Activated CD4-positive, alpha-beta T cell treated with anti-CD3 and anti-CD28 coated beads for 48 hours (primary cell): ENCODE measurements around the gene FH.

ENCODE experiments used
- DNase-seq: peaks from one replicate; pipeline ENCODE4 v3.0.0-alpha.2; 2020

Gene FH

GRCh38 chr1:241519308-241520079, at the start of gene FH:
Gene FH, minus strand, starts transcription at chr1:241519755. Its CDS starts 33 bp downstream, at chr1:241519722.
- peak; percentile 95 for DNase-seq

- DNase-seq: no peak
These were observed 41.3 kb upstream of the FH start for GRCh38 chr1:241560849-241561187.

- no peak for DNase-seq
These were observed 40.7 kb upstream of the FH start for GRCh38 chr1:241560146-241560848.

GRCh38 chr1:241557551-241558193, 38.1 kb upstream of the FH start:
- no peak for DNase-seq

GRCh38 chr1:241557031-241557430, 37.5 kb upstream of the FH start:
- DNase-seq: no peak

- no peak for DNase-seq
These were observed 36.0 kb upstream of the FH start for GRCh38 chr1:241555526-241555925.

DNA sequence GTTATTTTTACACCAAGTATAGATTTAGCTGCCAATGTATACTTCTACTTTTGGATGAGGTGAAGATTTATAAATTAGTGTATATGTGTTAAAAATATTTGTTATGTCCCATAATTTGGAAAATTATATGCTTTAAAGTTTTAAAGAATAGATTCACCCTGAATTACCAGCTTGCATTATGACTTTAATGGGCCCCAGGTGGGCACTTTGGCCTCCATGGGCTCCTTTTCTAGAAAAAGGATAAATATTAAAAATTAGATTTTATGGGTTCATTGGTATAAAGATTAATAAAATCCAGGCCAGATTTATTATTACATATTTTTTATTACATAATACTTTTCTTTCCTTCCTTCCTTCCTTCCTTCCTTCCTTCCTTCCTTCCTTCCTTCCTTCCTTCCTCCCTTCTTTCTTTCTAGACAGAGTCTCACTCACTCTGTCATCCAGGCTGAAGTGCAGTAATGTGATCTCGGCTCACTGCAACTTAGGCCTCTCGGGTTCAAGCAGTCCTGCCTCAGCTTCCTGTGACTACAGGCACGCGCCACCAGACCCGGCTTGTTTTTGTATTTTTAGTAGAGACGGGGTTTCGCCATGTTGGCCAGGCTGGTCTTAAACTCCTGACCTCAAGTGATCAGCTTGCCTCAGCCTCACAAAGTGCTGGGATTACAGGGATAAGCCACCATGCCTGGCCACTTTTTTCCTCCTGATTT, 34.5 kb upstream of the FH start:
- DNase-seq: no peak

DNA sequence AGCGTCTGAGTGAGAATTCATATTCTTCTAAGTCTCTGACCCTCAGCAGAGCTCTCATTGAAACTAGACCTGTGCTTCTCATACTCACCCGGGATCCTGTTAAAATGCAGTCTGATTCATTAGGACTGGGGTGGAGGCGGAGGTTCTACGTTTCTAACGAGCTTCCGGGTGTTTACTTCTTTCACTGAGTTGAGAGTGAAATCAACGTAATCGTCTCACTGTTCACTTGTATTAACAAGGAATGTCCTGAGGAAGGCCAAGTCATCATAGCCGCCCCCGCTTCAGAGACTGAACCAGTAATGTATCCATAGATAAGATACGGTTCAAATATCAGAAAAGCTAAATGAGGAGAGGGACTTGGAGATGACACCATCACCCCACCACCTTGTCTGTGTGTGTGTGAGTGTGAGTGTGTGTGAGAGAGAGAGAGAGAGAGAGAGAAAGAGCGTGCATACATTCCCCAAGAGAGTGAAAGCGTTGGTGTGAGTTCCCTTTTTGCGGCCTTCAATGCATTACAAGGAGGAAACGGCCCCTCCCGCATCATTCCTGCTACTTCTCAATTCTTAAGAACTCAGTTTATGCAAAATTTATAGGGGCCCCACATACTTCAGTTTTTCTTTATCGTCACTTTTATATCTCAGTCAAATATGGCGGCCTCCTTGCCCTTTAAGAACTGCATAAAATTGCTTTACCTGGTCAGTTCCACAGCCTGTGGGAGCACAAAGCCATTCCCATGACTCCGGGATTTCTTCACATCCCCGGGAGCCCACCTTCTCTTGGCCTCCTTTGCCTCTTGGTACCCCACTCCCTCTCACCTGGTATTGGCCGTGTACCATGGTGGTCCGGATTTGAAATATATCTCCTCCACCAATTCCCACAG, 32.4 kb upstream of the FH start:
- peak; percentile 75 for DNase-seq

- no peak for DNase-seq
These were observed 30.8 kb upstream of the FH start for GRCh38 chr1:241550318-241550717.

GRCh38 chr1:241548008-241548407, 28.5 kb upstream of the FH start:
- DNase-seq: no peak

DNA sequence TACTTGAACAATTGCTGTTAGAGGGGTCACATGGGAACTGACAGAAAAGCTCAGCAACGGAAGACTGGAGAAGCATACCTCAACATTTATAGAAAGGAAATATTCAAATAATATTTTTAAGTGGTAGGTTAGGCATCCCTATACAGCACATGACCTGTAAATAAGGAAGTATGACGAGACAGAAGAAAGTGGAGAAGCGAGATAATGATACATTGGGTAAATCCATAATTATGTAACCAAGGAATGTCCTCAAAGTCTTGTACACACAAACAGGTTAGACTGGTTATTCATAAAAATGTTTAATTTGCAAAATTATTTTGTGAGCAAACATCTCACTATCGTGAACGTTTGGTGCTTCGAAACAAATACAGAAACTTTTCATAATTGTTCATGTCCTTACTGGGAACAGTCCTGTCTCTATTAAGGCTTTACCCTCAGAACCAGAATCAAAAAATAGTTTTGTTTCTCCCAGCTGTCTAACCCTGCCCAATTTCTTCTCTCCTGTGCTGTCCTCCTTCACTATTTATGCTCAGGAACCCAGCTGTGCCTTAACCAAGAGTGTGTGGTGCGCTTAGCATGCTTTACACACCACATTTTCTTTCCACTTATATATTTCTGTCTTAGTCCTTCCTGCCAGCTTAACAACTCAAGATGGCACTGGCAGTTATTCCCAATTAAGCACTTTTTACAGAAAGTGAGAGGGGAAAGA, 22.8 kb upstream of the FH start:
- DNase-seq: no peak

GRCh38 chr1:241536969-241537368, 17.4 kb upstream of the FH start:
- no peak for DNase-seq

DNA sequence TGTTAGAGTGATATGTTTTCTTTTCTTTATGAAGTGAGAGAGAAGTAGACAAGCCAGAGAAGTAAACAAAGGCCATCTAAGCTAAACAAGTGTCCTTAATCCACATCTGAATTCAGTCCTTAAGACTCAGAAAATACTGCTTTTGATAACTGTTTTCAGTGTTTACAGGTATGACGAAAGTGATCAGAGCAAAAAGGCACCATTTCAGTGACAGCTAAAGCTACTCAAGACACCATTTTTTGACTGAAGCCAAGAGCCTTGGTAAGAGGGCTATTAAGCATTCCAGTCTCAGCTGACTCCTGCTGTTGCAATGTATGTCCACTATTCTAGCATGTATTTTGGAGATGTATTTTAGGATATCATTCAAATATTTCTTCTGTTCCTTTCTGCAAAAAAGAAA, 16.7 kb upstream of the FH start:
- no peak for DNase-seq

GRCh38 chr1:241533326-241534115, 14.0 kb upstream of the FH start:
- no peak for DNase-seq

GRCh38 chr1:241532864-241533263, 13.3 kb upstream of the FH start:
- peak; percentile 18 for DNase-seq

DNA sequence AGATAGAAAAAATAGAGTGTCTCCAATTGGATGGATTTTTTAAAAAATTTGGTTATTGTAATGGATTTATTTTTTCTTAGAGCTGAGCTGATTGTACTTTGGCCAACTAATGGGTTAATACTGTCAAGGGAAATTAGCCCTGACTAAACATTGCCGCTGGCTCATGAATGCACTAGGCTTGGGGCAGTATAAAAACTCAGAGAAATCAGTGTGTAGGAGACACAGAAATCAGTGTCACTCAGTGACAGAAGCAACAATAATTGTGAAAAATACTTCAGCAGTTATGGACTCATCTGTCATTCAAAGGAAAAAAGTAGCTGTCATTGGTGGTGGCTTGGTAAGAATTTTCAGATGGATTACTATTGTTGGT, 12.6 kb upstream of the FH start, which contains the start of gene KMO:
Gene KMO (plus strand): TSS at position 217 of the 370 bp plus-strand sequence. CDS start 67 bp downstream, at position 284.
- DNase-seq: no peak

DNA sequence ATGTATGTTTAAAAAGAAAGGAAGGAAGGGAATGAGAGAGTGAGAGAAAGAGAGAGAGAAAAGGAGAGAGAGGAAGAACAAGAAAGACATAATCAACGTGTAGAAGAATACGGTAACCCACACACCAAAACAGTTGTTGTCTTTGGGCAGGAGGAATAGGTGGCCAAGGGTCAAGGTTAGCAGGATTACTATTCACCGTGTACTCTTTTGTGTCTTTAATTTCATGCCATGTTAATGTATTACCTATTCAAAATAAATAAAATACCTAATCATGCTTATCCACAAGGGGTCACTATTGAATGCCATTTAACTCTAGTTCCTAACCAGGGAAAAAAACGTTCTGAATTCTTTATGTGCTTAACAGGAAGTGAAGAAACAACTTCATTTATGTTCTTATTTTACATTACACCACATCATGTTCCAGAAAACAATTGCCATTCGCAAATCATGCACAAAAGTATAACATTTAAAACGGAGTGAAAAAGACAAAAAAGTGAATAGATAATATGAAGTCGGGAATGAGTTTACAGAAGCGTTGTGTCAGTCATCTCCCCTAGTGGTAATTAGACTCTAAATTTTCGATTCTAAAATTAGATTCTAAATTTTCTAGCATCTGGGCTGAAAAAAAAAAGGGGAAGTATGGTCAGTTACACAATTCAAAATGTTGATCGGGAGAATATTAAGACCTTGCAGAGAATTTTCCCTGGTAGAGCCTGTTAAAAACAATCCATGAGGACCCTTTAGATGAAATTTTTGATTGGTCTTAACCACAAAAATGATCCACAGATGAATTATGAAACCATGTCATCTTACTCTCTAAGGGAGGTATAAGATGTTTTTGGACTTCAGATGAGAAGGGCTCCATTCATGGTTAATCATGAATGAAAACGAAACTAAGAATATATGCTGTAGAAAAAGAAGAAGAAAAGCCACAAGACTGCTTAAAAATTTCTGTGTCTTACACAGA, 11.9 kb upstream of the FH start:
- DNase-seq: no peak

DNA sequence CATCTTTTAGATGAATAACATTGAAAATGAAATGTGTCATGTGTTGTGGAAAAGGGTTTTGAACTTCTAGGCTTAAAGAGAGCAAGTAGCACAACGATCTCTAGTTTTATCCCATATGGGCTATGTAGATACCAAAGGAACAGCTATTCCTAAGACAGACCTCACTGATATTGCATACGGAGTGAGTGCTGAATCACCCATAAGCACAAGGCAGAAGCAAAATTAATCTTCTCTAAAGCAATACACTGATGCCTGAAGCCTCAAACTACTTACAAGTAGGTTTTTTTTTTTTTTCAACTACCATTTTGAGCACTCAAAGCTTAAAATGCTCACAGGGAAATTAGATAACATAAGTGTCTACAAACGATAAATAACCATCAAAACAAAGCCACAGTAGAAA, 7.6 kb upstream of the FH start:
- DNase-seq: no peak

GRCh38 chr1:241525026-241525425, 5.5 kb upstream of the FH start:
- no peak for DNase-seq

- DNase-seq: no peak
These were observed 2.2 kb upstream of the FH start for GRCh38 chr1:241521718-241522117.
